ENCODE results near the gene HTRA3.

The HTRA3 gene

DNA sequence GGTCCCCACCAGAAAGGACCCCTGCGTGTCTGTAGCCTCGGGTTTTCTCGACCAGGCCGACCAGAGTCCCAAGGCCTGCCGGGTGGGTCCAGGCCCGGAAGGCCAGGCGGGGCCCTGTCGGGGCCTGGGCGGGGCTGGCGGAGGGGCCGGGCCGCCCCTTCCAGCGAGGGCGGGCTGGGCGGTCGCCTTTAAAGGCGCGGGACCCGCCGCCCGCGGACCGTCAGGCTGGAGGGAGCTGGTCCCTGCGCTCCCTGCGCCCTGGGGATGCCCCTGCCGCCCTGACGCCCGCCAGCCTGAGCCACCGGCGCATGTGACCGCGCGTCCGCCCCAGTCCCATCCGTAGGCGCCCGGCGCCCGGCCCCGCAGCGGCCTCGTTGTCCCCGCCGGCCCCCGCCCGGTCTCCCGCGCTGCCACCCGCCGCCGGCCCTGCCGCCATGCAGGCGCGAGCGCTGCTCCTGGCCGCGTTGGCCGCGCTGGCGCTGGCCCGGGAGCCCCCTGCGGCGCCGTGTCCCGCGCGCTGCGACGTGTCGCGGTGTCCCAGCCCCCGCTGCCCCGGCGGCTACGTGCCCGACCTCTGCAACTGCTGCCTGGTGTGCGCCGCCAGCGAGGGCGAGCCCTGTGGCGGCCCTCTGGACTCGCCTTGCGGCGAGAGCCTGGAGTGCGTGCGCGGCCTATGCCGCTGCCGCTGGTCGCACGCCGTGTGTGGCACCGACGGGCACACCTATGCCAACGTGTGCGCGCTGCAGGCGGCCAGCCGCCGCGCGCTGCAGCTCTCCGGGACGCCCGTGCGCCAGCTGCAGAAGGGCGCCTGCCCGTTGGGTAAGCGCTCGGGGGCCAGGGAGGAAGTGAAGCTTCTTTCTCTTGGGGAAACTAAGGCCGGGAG is at the start of gene HTRA3:
TSS of gene HTRA3 (plus strand) at position 220 of the 883 bp plus-strand sequence. CDS start at position 435, 215 bp downstream.
- no peak for DNase-seq (ENCODE audit: low read depth in 2 of 2)

DNA sequence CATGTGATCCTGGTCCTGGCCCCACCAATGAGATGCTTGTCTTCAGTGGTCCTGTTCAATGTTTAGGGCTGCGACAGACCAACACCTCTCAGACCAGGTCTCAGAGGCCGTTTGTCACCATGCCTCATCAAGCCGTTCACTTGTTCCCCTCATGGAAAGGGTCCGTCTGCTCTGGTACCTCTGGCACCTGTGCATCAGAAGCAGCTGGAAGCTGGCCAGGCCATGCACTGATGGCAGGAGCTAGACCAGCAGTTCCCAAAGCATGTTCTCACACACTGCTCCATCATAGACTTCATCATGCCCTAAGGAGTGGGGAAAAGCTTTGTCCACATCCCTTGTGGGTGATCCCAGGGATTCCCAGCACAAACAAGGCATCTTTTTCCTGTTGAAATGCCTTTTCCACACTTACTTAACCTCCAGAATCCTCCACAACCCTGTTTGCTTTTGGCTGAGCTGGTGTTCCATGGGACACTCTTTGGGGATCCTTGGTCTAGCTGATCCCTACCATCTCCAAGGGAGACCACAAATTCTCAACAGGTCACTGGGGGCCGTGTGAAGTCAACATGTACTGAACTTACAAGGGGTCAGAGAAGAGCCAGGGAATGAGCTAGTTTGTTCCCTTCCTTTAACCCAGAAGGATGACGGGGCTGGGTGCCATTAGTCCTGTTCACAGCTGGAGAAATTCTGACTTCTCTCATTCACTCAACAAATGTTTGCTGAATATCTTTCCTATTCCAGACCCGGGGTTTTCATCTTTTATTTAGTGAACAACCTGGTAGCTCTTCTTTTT is 48.7 kb upstream of the HTRA3 start:
- no peak for DNase-seq (ENCODE audit: low read depth in 2 of 2)

- DNase-seq (ENCODE audit: low read depth in 2 of 2): no peak
Observed at GRCh38 chr4:8221476-8221875, 48.1 kb upstream of the HTRA3 start.

GRCh38 chr4:8221985-8222384 is 47.6 kb upstream of the HTRA3 start:
- DNase-seq (ENCODE audit: low read depth in 2 of 2): no peak

GRCh38 chr4:8222609-8223388 is 46.8 kb upstream of the HTRA3 start:
- DNase-seq (ENCODE audit: low read depth in 2 of 2): no peak

GRCh38 chr4:8224267-8224974 is 45.1 kb upstream of the HTRA3 start:
- no peak for DNase-seq (ENCODE audit: low read depth in 2 of 2)

GRCh38 chr4:8224975-8225625 is 44.5 kb upstream of the HTRA3 start:
- DNase-seq (ENCODE audit: low read depth in 2 of 2): no peak

GRCh38 chr4:8225706-8226443 is 43.7 kb upstream of the HTRA3 start:
- no peak for DNase-seq (ENCODE audit: low read depth in 2 of 2)

GRCh38 chr4:8227201-8227770 is 42.3 kb upstream of the HTRA3 start:
- no peak for DNase-seq (ENCODE audit: low read depth in 2 of 2)

GRCh38 chr4:8227771-8228318 is 41.7 kb upstream of the HTRA3 start:
- DNase-seq (ENCODE audit: low read depth in 2 of 2): no peak

- peak; percentile 63 to 78 for DNase-seq (ENCODE audit: low read depth in 2 of 2)
Observed at GRCh38 chr4:8228319-8229250, 41.0 kb upstream of the HTRA3 start.

GRCh38 chr4:8229331-8229975 is 40.1 kb upstream of the HTRA3 start:
- no peak for DNase-seq (ENCODE audit: low read depth in 2 of 2)

DNA sequence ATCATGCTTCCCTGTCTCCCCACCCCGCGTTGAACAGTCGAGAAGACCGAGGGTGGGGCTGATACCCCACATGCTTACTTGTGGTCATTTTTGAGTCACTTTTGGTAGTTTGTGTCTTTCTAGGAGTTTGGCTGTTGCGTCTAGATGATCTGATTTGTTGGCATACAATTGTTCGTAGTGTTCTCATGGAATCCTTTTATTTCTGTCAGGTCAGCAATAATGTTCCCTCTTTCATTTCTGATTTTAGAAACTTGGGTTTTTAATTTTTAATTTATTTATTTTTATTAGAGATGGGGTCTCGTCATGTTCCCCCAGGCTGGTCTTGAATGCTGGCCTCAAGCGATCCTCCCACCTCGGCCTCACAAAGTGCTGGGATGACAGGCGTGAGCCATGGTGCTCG is 39.5 kb upstream of the HTRA3 start:
- DNase-seq (ENCODE audit: low read depth in 2 of 2): no peak

GRCh38 chr4:8230891-8231290 is 38.7 kb upstream of the HTRA3 start:
- no peak for DNase-seq (ENCODE audit: low read depth in 2 of 2)

- no peak for DNase-seq (ENCODE audit: low read depth in 2 of 2)
Observed at GRCh38 chr4:8231551-8232049, 38.0 kb upstream of the HTRA3 start.

GRCh38 chr4:8232748-8233147 is 36.8 kb upstream of the HTRA3 start:
- DNase-seq (ENCODE audit: low read depth in 2 of 2): no peak

GRCh38 chr4:8233672-8234484 is 35.7 kb upstream of the HTRA3 start:
- DNase-seq (ENCODE audit: low read depth in 2 of 2): no peak

Measured in stimulated activated CD8-positive, alpha-beta memory T cell treated with anti-CD3 and anti-CD28 coated beads, Interleukin-15, amount 100 ng/mL, for 48 hours (primary cell).